Measurements from ENCODE around the gene RNF114. TPM values are rescaled to one million over a fixed set of nuclear protein-coding genes. Genes with fewer than 3 reads are reported as not detected.

RNF114 gene
- total RNA-seq, 1 donor from 2014 or later, result 46.8 TPM

- TF ChIP-seq CTCF (IDR thresholded peaks at IDR 0.05; ENCODE audit: unreplicated experiment), result no peak
- no peak overlapping the region for H3K27ac Mint-ChIP-seq (ENCODE audit: unreplicated experiment)
- H3K4me3 Mint-ChIP-seq (ENCODE audit: unreplicated experiment), result peak overlapping the region; percentile 49
- H3K36me3 Mint-ChIP-seq (ENCODE audit: low read depth, unreplicated experiment), result peaks cover 17% of the 10 kb centered on the region
- peaks cover 13% of the 10 kb centered on the region for H3K27me3 Mint-ChIP-seq (ENCODE audit: unreplicated experiment)
- H3K9me3 Mint-ChIP-seq (ENCODE audit: unreplicated experiment), result no peaks in the 10 kb centered on the region
- peaks cover 51% of the 10 kb centered on the region for H3K4me1 Mint-ChIP-seq (ENCODE audit: unreplicated experiment)
- DNase-seq (ENCODE audit: low spot score), result no peak
Observed at GRCh38 chr20:49981218-49982071, 45.2 kb downstream of the RNF114 start.

- Mint-ChIP-seq H3K9me3 (ENCODE audit: unreplicated experiment) (no peaks in the 10 kb centered on the region), H3K4me3 (ENCODE audit: unreplicated experiment) (peak overlapping the region; percentile 49), H3K27ac (ENCODE audit: unreplicated experiment) (peak overlapping the region; percentile 44), H3K36me3 (ENCODE audit: low read depth, unreplicated experiment) (peaks cover 17% of the 10 kb centered on the region), H3K27me3 (ENCODE audit: unreplicated experiment) (peaks cover 13% of the 10 kb centered on the region), H3K4me1 (ENCODE audit: unreplicated experiment) (peaks cover 57% of the 10 kb centered on the region)
- TF ChIP-seq CTCF (IDR thresholded peaks at IDR 0.05; ENCODE audit: unreplicated experiment), result no peak
- DNase-seq (ENCODE audit: low spot score), result no peak
Observed at GRCh38 chr20:49982072-49982345, 45.8 kb downstream of the RNF114 start.

GRCh38 chr20:49982346-49983122 is 46.3 kb downstream of the RNF114 start, which contains the start of gene SNAI1:
SNAI1 (plus strand) TSS chr20:49982980; CDS start chr20:49983060, 80 bp downstream.
- Mint-ChIP-seq H3K9me3 (ENCODE audit: unreplicated experiment) (no peaks in the 10 kb centered on the region), H3K27ac (ENCODE audit: unreplicated experiment) (peak within 1 kb of the TSS; percentile 74), H3K4me3 (ENCODE audit: unreplicated experiment) (peak within 1 kb of the TSS; percentile 98), H3K36me3 (ENCODE audit: low read depth, unreplicated experiment) (peaks cover 17% of the 10 kb centered on the region), H3K4me1 (ENCODE audit: unreplicated experiment) (peaks cover 61% of the 10 kb centered on the region), H3K27me3 (ENCODE audit: unreplicated experiment) (peaks cover 13% of the 10 kb centered on the region)
- DNase-seq (ENCODE audit: low spot score), result peak; percentile 79
- peak; percentile 82 for TF ChIP-seq CTCF (IDR thresholded peaks at IDR 0.05; ENCODE audit: unreplicated experiment)

- Mint-ChIP-seq H3K27ac (ENCODE audit: unreplicated experiment) (peak overlapping the region; percentile 74), H3K4me3 (ENCODE audit: unreplicated experiment) (peak overlapping the region; percentile 98), H3K36me3 (ENCODE audit: low read depth, unreplicated experiment) (peaks cover 20% of the 10 kb centered on the region), H3K4me1 (ENCODE audit: unreplicated experiment) (peaks cover 66% of the 10 kb centered on the region), H3K27me3 (ENCODE audit: unreplicated experiment) (peaks cover 13% of the 10 kb centered on the region), H3K9me3 (ENCODE audit: unreplicated experiment) (no peaks in the 10 kb centered on the region)
- no peak for DNase-seq (ENCODE audit: low spot score)
- TF ChIP-seq CTCF (IDR thresholded peaks at IDR 0.05; ENCODE audit: unreplicated experiment), result no peak
Observed at GRCh38 chr20:49983123-49983847, 47.1 kb downstream of the RNF114 start.
